Measurements from ENCODE around the gene RESF1. TPM values are rescaled to one million over a fixed set of nuclear protein-coding genes. Genes with fewer than 3 reads are reported as not detected.

RESF1 gene
- total RNA-seq, 4 donors from 2014 or later: 41.1 to 74.9 (median 60.3) TPM

- no peak overlapping the region for H3K4me3 ChIP-seq (ENCODE audit: low read depth, poor library complexity, severe bottlenecking)
- intact Hi-C loops (cut with DNase I; ENCODE audit: low total_unique reads): loop anchor here (5.0 to 10.0 kb wide), 2 partner anchors 50 to 297 kb away; no protein-coding TSS in a partner anchor
- WGBS, 2 donors: 66 to 78% methylated on average over 4 of the region's 4 CpGs
- TF ChIP-seq, protein P1, sequence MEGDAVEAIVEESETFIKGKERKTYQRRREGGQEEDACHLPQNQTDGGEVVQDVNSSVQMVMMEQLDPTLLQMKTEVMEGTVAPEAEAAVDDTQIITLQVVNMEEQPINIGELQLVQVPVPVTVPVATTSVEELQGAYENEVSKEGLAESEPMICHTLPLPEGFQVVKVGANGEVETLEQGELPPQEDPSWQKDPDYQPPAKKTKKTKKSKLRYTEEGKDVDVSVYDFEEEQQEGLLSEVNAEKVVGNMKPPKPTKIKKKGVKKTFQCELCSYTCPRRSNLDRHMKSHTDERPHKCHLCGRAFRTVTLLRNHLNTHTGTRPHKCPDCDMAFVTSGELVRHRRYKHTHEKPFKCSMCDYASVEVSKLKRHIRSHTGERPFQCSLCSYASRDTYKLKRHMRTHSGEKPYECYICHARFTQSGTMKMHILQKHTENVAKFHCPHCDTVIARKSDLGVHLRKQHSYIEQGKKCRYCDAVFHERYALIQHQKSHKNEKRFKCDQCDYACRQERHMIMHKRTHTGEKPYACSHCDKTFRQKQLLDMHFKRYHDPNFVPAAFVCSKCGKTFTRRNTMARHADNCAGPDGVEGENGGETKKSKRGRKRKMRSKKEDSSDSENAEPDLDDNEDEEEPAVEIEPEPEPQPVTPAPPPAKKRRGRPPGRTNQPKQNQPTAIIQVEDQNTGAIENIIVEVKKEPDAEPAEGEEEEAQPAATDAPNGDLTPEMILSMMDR (IDR thresholded peaks at IDR 0.05): no peak
- no peak for TF ChIP-seq POLR2A (IDR thresholded peaks at IDR 0.05)
- DNase-seq (ENCODE audit: low spot score in 2 of 2): no peak
Observed at GRCh38 chr12:31962076-31962475, 2.9 kb downstream of the RESF1 start.

GRCh38 chr12:31964280-31964679 lies 5.1 kb downstream of the RESF1 start:
- no peak for DNase-seq (ENCODE audit: low spot score in 2 of 2)
- whole genome bisulfite sequencing, 2 donors: 99% methylated on average over 3 of the region's 3 CpGs
- TF ChIP-seq, protein P1 (IDR thresholded peaks at IDR 0.05): no peak
- no peak for TF ChIP-seq POLR2A (IDR thresholded peaks at IDR 0.05)
- intact Hi-C loops (cut with DNase I; ENCODE audit: low total_unique reads): loop anchor here (5.0 to 10.0 kb wide), 2 partner anchors 48 to 299 kb away; no protein-coding TSS in a partner anchor
- H3K4me3 ChIP-seq (ENCODE audit: low read depth, poor library complexity, severe bottlenecking): no peak overlapping the region

DNA sequence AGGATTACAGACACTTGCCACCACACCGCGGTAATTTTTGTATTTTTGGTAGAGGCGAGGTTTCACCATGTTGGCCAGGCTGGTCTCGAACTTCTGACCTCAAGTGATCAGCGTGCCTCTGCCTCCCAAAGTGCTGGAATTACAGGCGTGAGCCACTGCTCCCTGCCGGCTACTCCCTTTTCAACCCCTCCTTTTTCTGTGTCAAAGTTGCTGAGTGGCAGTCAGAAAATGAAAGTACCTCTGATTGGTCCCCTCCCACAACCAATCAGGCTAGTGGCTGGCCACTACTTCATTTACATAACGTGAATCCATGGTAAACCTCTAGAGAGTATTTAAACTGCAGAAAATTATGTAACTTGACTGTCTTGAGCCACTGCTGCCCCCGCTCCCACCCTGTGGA lies 5.9 kb downstream of the RESF1 start:
- WGBS, 2 donors: 90 to 98% methylated on average over 9 of the region's 9 CpGs

DNA sequence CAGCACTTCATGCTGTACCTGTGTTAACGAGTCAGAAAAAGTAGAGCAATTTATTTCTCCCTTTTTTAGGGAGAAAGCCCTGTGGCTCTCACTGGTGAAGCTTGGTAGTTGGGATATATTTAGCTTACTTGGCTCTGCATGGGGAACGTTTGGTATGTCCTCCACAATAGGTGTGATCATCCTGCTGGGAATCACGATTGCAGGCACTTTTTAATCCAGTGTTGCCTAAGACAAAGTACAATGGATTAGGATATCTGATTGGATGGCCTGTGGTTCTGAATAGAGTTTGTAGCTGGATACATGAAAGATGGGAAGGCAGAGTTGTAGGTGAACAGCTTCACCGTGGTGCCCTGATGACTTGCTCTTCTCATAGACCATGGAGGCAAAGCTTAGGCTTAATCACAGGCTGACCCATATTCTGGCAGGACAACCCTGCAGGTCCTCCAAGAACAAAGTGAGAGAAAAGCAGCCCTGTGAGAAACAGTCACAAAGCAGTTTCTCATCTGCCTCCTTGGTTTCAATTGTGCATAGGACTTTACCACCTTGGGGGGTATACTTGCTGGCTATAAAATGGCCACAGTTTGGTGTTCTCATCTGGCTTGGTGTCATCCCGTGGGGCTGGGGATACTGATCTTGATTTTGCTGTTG lies 7.5 kb downstream of the RESF1 start:
- TF ChIP-seq, protein P1 (IDR thresholded peaks at IDR 0.05): no peak
- TF ChIP-seq POLR2A (IDR thresholded peaks at IDR 0.05): no peak
- H3K4me3 ChIP-seq (ENCODE audit: low read depth, poor library complexity, severe bottlenecking): no peak overlapping the region
- DNase-seq (ENCODE audit: low spot score in 2 of 2): no peak
- intact Hi-C loops (cut with DNase I; ENCODE audit: low total_unique reads): loop anchor here (10.0 kb wide), 1 partner anchor 302 kb away; no protein-coding TSS in a partner anchor
- WGBS, 2 donors: 60 to 63% methylated on average over 5 of the region's 5 CpGs

More for the DNA sequence above, 5.9 kb downstream of the RESF1 start:
- DNase-seq (ENCODE audit: low spot score in 2 of 2): no peak
- H3K4me3 ChIP-seq (ENCODE audit: low read depth, poor library complexity, severe bottlenecking): no peak overlapping the region
- no peak for TF ChIP-seq POLR2A (IDR thresholded peaks at IDR 0.05)
- TF ChIP-seq, protein P1 (IDR thresholded peaks at IDR 0.05): no peak
- intact Hi-C loops (cut with DNase I; ENCODE audit: low total_unique reads): loop anchor here (10.0 kb wide), 1 partner anchor 300 kb away; no protein-coding TSS in a partner anchor

DNA sequence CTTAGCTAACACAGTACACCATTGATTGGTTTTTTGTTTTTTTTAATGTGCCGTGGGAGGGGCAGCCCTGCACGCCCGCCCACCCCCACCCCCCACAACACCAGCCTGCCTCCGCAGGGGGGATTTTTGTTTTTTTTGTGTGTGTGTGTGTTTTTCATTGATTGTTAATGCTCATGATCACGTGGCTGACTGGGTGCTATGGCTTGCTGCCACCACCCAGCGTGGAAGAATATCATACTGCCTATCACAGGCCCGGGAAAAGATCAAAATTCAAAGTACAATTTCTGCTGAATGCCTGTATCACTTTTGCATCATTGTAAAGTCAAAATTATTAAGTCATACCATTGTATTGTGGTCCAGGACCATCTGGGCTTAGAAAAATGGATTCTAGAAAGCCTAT lies 8.3 kb downstream of the RESF1 start:
- no peak overlapping the region for H3K4me3 ChIP-seq (ENCODE audit: low read depth, poor library complexity, severe bottlenecking)
- 82 to 86% methylated on average over 7 of the region's 7 CpGs for WGBS, 2 donors
- intact Hi-C loops (cut with DNase I; ENCODE audit: low total_unique reads): loop anchor here (10.0 kb wide), 1 partner anchor 303 kb away; no protein-coding TSS in a partner anchor
- TF ChIP-seq, protein P1 (IDR thresholded peaks at IDR 0.05): no peak
- TF ChIP-seq POLR2A (IDR thresholded peaks at IDR 0.05): no peak
- DNase-seq (ENCODE audit: low spot score in 2 of 2): no peak

All from lower leg skin (tissue), 4 donors.